B cell (primary cell): Measurements from ENCODE around the gene GCDH. TPM values are rescaled to one million over a fixed set of nuclear protein-coding genes. Genes with fewer than 3 reads are reported as not detected.

Experiments used
- ATAC-seq: fragments of 200-7000 bp; cut with Tn5 transposase; one replicate; pipeline ENCODE4 v1.10.0; 2021; ENCODE audit warnings: low read depth, mild to moderate bottlenecking, moderate number of reproducible peaks, moderate library complexity
- CTCF ChIA-PET: fragments of 350-600 bp; sonication (Branson Sonifier 250); formaldehyde crosslinking; loops from one replicate; lab custom pipeline; 2021; ENCODE audit warnings: antibody characterized with exemption, inconsistent platforms; lab: Charles Lee
- POLR2A ChIA-PET: fragments of 350-600 bp; sonication (Branson Sonifier 250); formaldehyde crosslinking; loops from one replicate; lab custom pipeline; 2021; ENCODE audit warnings: antibody characterized with exemption; lab: Charles Lee
- DNase-seq: peaks from one replicate; pipeline ENCODE4 v3.0.0; 2013
- H2AFZ ChIP-seq: 2 replicates; pipeline ENCODE4 v1.6.1; 2012; ENCODE audit warnings: mild to moderate bottlenecking, low read depth, low read length; ENCODE audit not compliant: insufficient read depth, poor library complexity, severe bottlenecking
- H3K27ac ChIP-seq, 2 donors: 1 replicate in 1 of 2; 2 replicates in 1 of 2; pipeline ENCODE4 v1.5.1; 2012 to 2013; ENCODE audit warnings: low read length in 2 of 2, mild to moderate bottlenecking in 2 of 2, moderate library complexity in 1 of 2
- H3K27me3 ChIP-seq, 4 experiments: fragments of 200-600 bp in 1 of 4; sonication (generic) in 1 of 4; replicated peaks in 1 of 4; 1 replicate in 2 of 4; 2 replicates in 2 of 4; pipeline versions ENCODE4 v1.6.1 to v1.7.0; 2013 to 2016; ENCODE audit warnings: low read length in 3 of 4, mild to moderate bottlenecking in 2 of 4, mixed read lengths in 1 of 4, moderate library complexity in 1 of 4; ENCODE audit not compliant: insufficient read depth in 4 of 4, control insufficient read depth in 3 of 4; ENCODE audit errors: control extremely low read depth in 1 of 4
- H3K36me3 ChIP-seq, 2 experiments: replicated peaks in 1 of 2; 1 replicate in 1 of 2; 2 replicates in 1 of 2; pipeline versions ENCODE4 v1.6.1 to v1.7.1; 2013; ENCODE audit warnings: low read length in 1 of 2; ENCODE audit not compliant: insufficient read depth in 2 of 2, control insufficient read depth in 1 of 2; ENCODE audit errors: control extremely low read depth in 1 of 2, extremely low read depth in 1 of 2
- H3K4me1 ChIP-seq, 2 donors: fragments of 200-600 bp in 1 of 2; sonication (generic) in 1 of 2; 1 replicate in 1 of 2; 2 replicates in 1 of 2; pipeline versions ENCODE4 v1.5.1 to v1.6.1; 2013 to 2017; ENCODE audit warnings: low read length in 2 of 2; ENCODE audit not compliant: control insufficient read depth in 2 of 2, insufficient read depth in 2 of 2
- H3K4me2 ChIP-seq: replicated peaks from 2 replicates; pipeline ENCODE3; 2012; ENCODE audit warnings: mild to moderate bottlenecking, low read depth, low read length; ENCODE audit not compliant: poor library complexity, severe bottlenecking
- H3K4me3 ChIP-seq, 5 experiments: fragments of 200-600 bp in 1 of 5; sonication (generic) in 1 of 5; 1 replicate in 3 of 5; 2 replicates in 2 of 5; pipeline versions ENCODE4 v1.5.1 to v1.7.0; 2011 to 2016; ENCODE audit warnings: low read length in 4 of 5, mild to moderate bottlenecking in 4 of 5, low read depth in 2 of 5, control low read depth in 1 of 5, moderate library complexity in 1 of 5; ENCODE audit not compliant: insufficient read depth in 1 of 5; ENCODE audit errors: control extremely low read depth in 1 of 5, extremely low read depth in 1 of 5
- H3K79me2 ChIP-seq: fragments of 200-600 bp; sonication (generic); one replicate; pipeline ENCODE4 v1.6.0; 2016; ENCODE audit warnings: low read length; ENCODE audit not compliant: control insufficient read depth, insufficient read depth
- H3K9ac ChIP-seq: fragments of 200-600 bp; sonication (generic); 2 replicates; pipeline ENCODE4 v1.6.1; 2017; ENCODE audit warnings: mild to moderate bottlenecking, low read length, moderate library complexity
- H3K9me3 ChIP-seq, 3 donors: one replicate each; pipeline versions ENCODE4 v1.6.1 to v1.7.1; 2013; ENCODE audit warnings: low read length in 2 of 3; ENCODE audit not compliant: control insufficient read depth in 2 of 3, insufficient read depth in 1 of 3; ENCODE audit errors: control extremely low read depth in 1 of 3
- H4K20me1 ChIP-seq: 2 replicates; pipeline ENCODE4 v1.6.0; 2012; ENCODE audit warnings: mild to moderate bottlenecking, low read length; ENCODE audit not compliant: insufficient read depth, control insufficient read depth, poor library complexity, severe bottlenecking
- H3K27ac Mint-ChIP-seq: one replicate; pipeline ENCODE4 v1.8.0; 2021; ENCODE audit warnings: mixed read lengths
- H3K27me3 Mint-ChIP-seq: one replicate; pipeline ENCODE4 v1.8.0; 2021; ENCODE audit warnings: mixed read lengths
- H3K4me1 Mint-ChIP-seq: one replicate; pipeline ENCODE4 v1.8.0; 2021; ENCODE audit warnings: mixed read lengths
- H3K4me3 Mint-ChIP-seq: one replicate; pipeline ENCODE4 v1.8.0; 2021; ENCODE audit warnings: mixed read lengths
- H3K9me3 Mint-ChIP-seq: one replicate; pipeline ENCODE4 v1.8.0; 2022; ENCODE audit warnings: mixed read lengths; ENCODE audit not compliant: insufficient read depth
- CTCF ChIP-seq: fragments of 200-600 bp; IDR thresholded peaks from one replicate; pipeline ENCODE4 v1.8.0; 2022; ENCODE audit warnings: antibody characterized with exemption, mild to moderate bottlenecking
- EZH2 ChIP-seq: IDR thresholded peaks from 2 replicates; pipeline ENCODE4 v1.6.1; 2012; ENCODE audit warnings: borderline replicate concordance, low read depth, mild to moderate bottlenecking, moderate library complexity, low read length; ENCODE audit not compliant: insufficient read depth, poor library complexity, severe bottlenecking
- WGBS: methylation state at CpG from one replicate; pipeline ENCODE4 v1.1.5; 2013; ENCODE audit warnings: missing lambda C conversion rate; ENCODE audit not compliant: insufficient coverage; 5-methylcytosine and 5-hydroxymethylcytosine counted together
- intact Hi-C: fragments of 100-400 bp; cut with micrococcal nuclease; formaldehyde crosslinking; loops from one replicate; pipeline ENCODE4 v1.10.0; 2022
- polyA plus RNA-seq: library from polyadenylated mRNA; depleted of rRNA; stranded (reverse); fragments of >200 nt; gene quantifications from 2 replicates; pipeline ENCODE4 v1.2.3, GENCODE V29; 2012
- total RNA-seq, 2 donors: library from RNA; stranded (reverse); fragments of 120-200 nt in 1 of 2; gene quantifications; 1 replicate in 1 of 2; 2 replicates in 1 of 2; pipeline versions ENCODE4 v1.2.3 to v1.2.4, GENCODE V29; 2013 to 2022

GCDH gene
- total and polyA plus RNA-seq, 2 donors (not counting 1 experiment from before 2014, with no cell fraction given) = 48.9 to 61.2 TPM

- H3K27ac ChIP-seq = peak overlapping the region; percentile 13 to 97
- H3K4me3 Mint-ChIP-seq = peak overlapping the region; percentile 98
Measured at GRCh38 chr19:12939975-12940423, 49.0 kb downstream of the GCDH start.

More at GRCh38 chr19:12939975-12940423, 49.0 kb downstream of the GCDH start:
- H3K9me3 Mint-ChIP-seq = no peaks in the 10 kb centered on the region
- Histone ChIP-seq H3K36me3 (peaks cover 0 to 51% of the 10 kb centered on the region in 2 experiments), H3K79me2 (peaks cover 51% of the 10 kb centered on the region), H3K4me1 (peaks cover 38 to 62% of the 10 kb centered on the region in 2 donors), H3K9me3 (peaks cover 0 to 3% (median 0%) of the 10 kb centered on the region in 3 donors), H4K20me1 (peaks cover 48% of the 10 kb centered on the region), H3K27me3 (no peaks in the 10 kb centered on the region), H3K4me3 (peak overlapping the region in 3 of 5 experiments; percentile 77 to 93 (median 89)), H3K9ac (peak overlapping the region; percentile 99), H3K4me2 (peak overlapping the region; percentile 89), H2AFZ (no peak overlapping the region)
- TF ChIP-seq CTCF = no peak
- no peak for TF ChIP-seq EZH2
- DNase-seq (no peak), ATAC-seq (no peak)
- intact Hi-C loops = loop anchor here (2.0 kb wide), 1 partner anchor 17 kb away; the partner anchor contains the start of gene GADD45GIP1
- peaks cover 62% of the 10 kb centered on the region for H3K4me1 Mint-ChIP-seq
- H3K27me3 Mint-ChIP-seq = no peaks in the 10 kb centered on the region
- peak overlapping the region; percentile 96 for H3K27ac Mint-ChIP-seq
- WGBS = 68% methylated on average over 8 of the region's 10 CpGs
- ChIA-PET POLR2A (no interaction called here), CTCF (interaction anchor here (1.2 kb wide), 1 partner anchor 25 kb away, joined by 9 read pairs; no protein-coding TSS in a partner anchor)
